Measurements from ENCODE around the gene PRIM1. TPM values are rescaled to one million over a fixed set of nuclear protein-coding genes. Genes with fewer than 3 reads are reported as not detected.

PRIM1 gene
- polyA plus RNA-seq, 2 of the 4 experiments (the other 2 are of a cell fraction): 43.5 to 66.8 TPM

DNA sequence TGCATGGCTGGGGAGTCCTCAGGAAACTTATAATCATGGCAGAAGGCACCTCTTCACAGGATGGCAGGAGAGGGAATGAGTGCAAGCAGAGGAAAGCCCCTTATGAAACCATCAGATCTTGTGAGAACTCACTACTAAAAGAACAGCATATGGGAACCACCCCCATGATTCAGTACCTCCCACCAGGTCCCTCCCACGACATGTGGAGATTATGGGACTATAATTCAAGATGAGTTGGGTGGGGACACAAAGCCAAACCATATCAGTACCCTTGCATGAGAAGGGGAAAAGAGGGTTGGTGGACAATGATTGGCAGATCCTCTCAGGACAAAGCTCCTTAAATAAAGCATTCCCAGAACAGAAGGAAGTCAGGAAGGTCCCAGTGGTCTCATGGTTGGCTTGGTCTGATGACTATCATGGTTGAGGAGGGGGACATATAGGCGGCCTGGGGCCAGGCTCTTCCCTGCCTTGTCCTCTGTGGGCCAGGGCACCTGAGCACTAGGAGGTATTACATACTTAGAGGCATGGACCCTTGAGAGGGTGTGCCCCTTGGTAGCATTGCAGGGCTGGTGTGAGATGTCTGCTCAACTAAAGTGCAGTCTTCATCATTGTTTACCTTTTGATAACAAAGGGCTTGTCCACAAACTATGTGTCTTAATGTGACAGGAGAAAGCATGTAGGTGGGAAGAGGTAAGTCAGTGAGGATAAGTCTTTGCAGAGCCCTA lies 33.2 kb upstream of the PRIM1 start (continued):
- TF ChIP-seq, protein P1, sequence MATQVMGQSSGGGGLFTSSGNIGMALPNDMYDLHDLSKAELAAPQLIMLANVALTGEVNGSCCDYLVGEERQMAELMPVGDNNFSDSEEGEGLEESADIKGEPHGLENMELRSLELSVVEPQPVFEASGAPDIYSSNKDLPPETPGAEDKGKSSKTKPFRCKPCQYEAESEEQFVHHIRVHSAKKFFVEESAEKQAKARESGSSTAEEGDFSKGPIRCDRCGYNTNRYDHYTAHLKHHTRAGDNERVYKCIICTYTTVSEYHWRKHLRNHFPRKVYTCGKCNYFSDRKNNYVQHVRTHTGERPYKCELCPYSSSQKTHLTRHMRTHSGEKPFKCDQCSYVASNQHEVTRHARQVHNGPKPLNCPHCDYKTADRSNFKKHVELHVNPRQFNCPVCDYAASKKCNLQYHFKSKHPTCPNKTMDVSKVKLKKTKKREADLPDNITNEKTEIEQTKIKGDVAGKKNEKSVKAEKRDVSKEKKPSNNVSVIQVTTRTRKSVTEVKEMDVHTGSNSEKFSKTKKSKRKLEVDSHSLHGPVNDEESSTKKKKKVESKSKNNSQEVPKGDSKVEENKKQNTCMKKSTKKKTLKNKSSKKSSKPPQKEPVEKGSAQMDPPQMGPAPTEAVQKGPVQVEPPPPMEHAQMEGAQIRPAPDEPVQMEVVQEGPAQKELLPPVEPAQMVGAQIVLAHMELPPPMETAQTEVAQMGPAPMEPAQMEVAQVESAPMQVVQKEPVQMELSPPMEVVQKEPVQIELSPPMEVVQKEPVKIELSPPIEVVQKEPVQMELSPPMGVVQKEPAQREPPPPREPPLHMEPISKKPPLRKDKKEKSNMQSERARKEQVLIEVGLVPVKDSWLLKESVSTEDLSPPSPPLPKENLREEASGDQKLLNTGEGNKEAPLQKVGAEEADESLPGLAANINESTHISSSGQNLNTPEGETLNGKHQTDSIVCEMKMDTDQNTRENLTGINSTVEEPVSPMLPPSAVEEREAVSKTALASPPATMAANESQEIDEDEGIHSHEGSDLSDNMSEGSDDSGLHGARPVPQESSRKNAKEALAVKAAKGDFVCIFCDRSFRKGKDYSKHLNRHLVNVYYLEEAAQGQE (IDR thresholded peaks at IDR 0.05): no peak

DNA sequence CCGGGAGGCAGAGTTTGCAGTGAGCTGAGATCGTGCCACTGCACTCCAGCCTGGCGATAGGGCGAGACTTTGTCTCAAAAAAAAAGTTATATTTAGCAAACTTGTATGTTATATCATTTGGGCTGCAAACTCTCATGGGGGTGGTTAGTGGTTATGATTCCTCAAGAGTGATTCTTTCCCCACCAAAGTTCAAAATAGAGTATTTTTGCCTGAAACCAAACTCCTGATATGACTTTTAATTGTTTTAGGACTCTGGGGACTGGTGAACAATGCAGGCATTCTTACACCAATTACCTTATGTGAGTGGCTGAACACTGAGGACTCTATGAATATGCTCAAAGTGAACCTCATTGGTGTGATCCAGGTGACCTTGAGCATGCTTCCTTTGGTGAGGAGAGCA lies 29.6 kb upstream of the PRIM1 start:
- Histone ChIP-seq H3K4me1 (no peaks in the 10 kb centered on the region), H3K4me2 (no peak overlapping the region), H3K4me3 (no peak overlapping the region), H3K27ac (no peak overlapping the region), H3K9me3 (no peaks in the 10 kb centered on the region)
- peak; percentile 49 for FAIRE-seq
- 86% methylated on average over 4 of the region's 4 CpGs for WGBS (ENCODE audit: missing lambda C conversion rate)
- DNase-seq (ENCODE audit: low read depth in 1 of 2, low spot score in 1 of 2): no peak
- TF ChIP-seq FOSB (CRISPR knock-in tag; IDR thresholded peaks at IDR 0.05): no peak
- TF ChIP-seq HOXB5 (CRISPR knock-in tag; IDR thresholded peaks at IDR 0.05): no peak
- no peak for TF ChIP-seq ESRRA (IDR thresholded peaks at IDR 0.05; ENCODE audit: borderline replicate concordance, low read length)
- no peak for TF ChIP-seq CHD2 (IDR thresholded peaks at IDR 0.05; ENCODE audit: low read length, partially characterized antibody)
- TF ChIP-seq MAFK (IDR thresholded peaks at IDR 0.05; ENCODE audit: partially characterized antibody): no peak
- no peak for TF ChIP-seq CHD4 (IDR thresholded peaks at IDR 0.05; ENCODE audit: borderline replicate concordance)
- no peak for TF ChIP-seq MAZ (IDR thresholded peaks at IDR 0.05; ENCODE audit: borderline replicate concordance, low read depth, low read length)
- TF ChIP-seq HOXA7 (CRISPR knock-in tag; IDR thresholded peaks at IDR 0.05): no peak
- TF ChIP-seq PHF8 (IDR thresholded peaks at IDR 0.05; ENCODE audit: borderline replicate concordance, low read depth): no peak
- TF ChIP-seq FOSL2 (IDR thresholded peaks at IDR 0.05): no peak
- TF ChIP-seq FOSL2 (CRISPR knock-in tag; IDR thresholded peaks at IDR 0.05): no peak
- TF ChIP-seq, protein P2, sequence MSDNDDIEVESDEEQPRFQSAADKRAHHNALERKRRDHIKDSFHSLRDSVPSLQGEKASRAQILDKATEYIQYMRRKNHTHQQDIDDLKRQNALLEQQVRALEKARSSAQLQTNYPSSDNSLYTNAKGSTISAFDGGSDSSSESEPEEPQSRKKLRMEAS (IDR thresholded peaks at IDR 0.05): no peak
- TF ChIP-seq, protein P3, sequence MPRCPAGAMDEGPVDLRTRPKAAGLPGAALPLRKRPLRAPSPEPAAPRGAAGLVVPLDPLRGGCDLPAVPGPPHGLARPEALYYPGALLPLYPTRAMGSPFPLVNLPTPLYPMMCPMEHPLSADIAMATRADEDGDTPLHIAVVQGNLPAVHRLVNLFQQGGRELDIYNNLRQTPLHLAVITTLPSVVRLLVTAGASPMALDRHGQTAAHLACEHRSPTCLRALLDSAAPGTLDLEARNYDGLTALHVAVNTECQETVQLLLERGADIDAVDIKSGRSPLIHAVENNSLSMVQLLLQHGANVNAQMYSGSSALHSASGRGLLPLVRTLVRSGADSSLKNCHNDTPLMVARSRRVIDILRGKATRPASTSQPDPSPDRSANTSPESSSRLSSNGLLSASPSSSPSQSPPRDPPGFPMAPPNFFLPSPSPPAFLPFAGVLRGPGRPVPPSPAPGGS (IDR thresholded peaks at IDR 0.05): no peak
- CTCF ChIA-PET: no interaction called here
- no peak for ATAC-seq
- POLR2A ChIA-PET: no interaction called here

DNA sequence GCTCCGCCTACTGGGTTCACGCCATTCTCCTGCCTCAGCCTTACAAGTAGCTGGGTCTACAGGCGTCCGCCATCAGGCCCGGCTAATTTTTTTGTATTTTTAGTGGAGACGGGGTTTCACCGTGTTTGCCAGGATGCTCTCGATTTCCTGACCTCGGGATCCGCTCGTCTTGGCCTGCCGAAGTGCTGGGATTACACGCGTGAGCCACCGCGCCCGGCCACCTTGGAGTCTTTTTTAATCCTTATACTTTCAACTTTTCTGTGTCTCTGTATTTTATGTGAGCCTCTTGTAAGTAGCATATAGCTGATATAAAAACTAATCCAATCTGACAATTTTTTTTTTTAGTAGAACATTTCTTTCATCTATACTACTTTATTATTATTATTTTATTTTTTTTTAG lies 26.6 kb upstream of the PRIM1 start:
- no peaks in the 10 kb centered on the region for H3K9me3 ChIP-seq
- no peak overlapping the region for H3K4me2 ChIP-seq
- no peak for TF ChIP-seq RAD21 (conservative IDR thresholded peaks at IDR 0.05 in 1 of 2, IDR thresholded peaks at IDR 0.05 in 1 of 2)
- ChIA-PET CTCF (interaction anchor here (0.6 to 1.9 kb wide), 2 partner anchors 16 to 205 kb away, joined by 3 to 6 read pairs; partner anchors contain the start of gene HSD17B6), POLR2A (no interaction called here)
- ATAC-seq (no peak), DNase-seq (ENCODE audit: low read depth in 1 of 2, low spot score in 1 of 2) (no peak), FAIRE-seq (no peak)
- no peak overlapping the region for H3K27ac ChIP-seq
- no peaks in the 10 kb centered on the region for H3K4me1 ChIP-seq
- WGBS (ENCODE audit: missing lambda C conversion rate): 95% methylated on average over 17 of the region's 17 CpGs
- no peak overlapping the region for H3K4me3 ChIP-seq

DNA sequence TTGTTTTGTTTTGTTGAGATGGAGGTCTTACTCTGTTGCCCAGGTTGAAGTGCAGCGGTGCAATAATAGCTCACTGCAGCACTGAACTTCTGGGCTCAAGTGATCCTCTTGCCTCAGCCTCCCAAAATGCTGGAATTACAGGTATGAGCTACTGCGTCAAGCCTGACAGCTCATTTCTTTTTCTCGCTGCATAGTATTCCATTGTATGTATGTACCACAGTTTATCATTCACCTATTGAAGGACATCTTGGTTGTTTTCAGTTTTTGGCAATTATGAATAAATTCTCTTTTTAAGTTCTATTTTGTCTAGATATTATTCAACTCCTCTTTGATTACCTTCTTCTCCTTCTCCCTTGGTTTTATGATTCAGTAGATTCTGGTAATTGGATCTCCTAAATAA lies 24.5 kb upstream of the PRIM1 start:
- POLR2A ChIA-PET: no interaction called here
- TF ChIP-seq BHLHE40 (IDR thresholded peaks at IDR 0.05; ENCODE audit: low read depth, low read length) (no peak), EHF (CRISPR knock-in tag; IDR thresholded peaks at IDR 0.05) (no peak), EHMT2 (IDR thresholded peaks at IDR 0.05; ENCODE audit: low read depth) (no peak), JUN (IDR thresholded peaks at IDR 0.05) (no peak), NPAS2 (CRISPR knock-in tag; IDR thresholded peaks at IDR 0.05; ENCODE audit: borderline replicate concordance) (no peak), MAFK (IDR thresholded peaks at IDR 0.05; ENCODE audit: partially characterized antibody) (no peak), ZSCAN20 (CRISPR knock-in tag; IDR thresholded peaks at IDR 0.05) (no peak), HDAC2 (IDR thresholded peaks at IDR 0.05) (no peak), HOXB13 (CRISPR knock-in tag; IDR thresholded peaks at IDR 0.05; ENCODE audit: low read depth) (no peak), POLR2A (IDR thresholded peaks at IDR 0.05; ENCODE audit: low read length) (no peak), GATA3 (IDR thresholded peaks at IDR 0.05; ENCODE audit: borderline replicate concordance) (no peak), CBX2 (IDR thresholded peaks at IDR 0.05; ENCODE audit: borderline replicate concordance, low read depth) (no peak)
- TF ChIP-seq, protein P4, sequence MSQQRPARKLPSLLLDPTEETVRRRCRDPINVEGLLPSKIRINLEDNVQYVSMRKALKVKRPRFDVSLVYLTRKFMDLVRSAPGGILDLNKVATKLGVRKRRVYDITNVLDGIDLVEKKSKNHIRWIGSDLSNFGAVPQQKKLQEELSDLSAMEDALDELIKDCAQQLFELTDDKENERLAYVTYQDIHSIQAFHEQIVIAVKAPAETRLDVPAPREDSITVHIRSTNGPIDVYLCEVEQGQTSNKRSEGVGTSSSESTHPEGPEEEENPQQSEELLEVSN (IDR thresholded peaks at IDR 0.05; ENCODE audit: borderline replicate concordance, low read depth): no peak

More for the DNA sequence above, 24.5 kb upstream of the PRIM1 start:
- no peak overlapping the region for H3K4me3 ChIP-seq
- no peak overlapping the region for H3K4me2 ChIP-seq
- DNase-seq (ENCODE audit: low read depth in 1 of 2, low spot score in 1 of 2) (no peak), ATAC-seq (no peak), FAIRE-seq (no peak)
- no peaks in the 10 kb centered on the region for H3K4me1 ChIP-seq
- no peak overlapping the region for H3K27ac ChIP-seq
- H3K9me3 ChIP-seq: no peaks in the 10 kb centered on the region
- CTCF ChIA-PET: interaction anchor here (0.6 to 1.1 kb wide), 3 partner anchors 211 to 487 kb away, joined by 3 read pairs; partner anchors contain the start of gene ZBTB39
- WGBS (ENCODE audit: missing lambda C conversion rate): 95% methylated on average over 3 of the region's 3 CpGs

All from A549 (cell line).